H1 (cell line): ENCODE results near the gene ADD3. TPM values are rescaled to one million over a fixed set of nuclear protein-coding genes. Genes with fewer than 3 reads are reported as not detected.

Source experiments
- CTCF ChIA-PET: fragments of 300-600 bp; sonication (Branson Sonifier 250); formaldehyde crosslinking; loops from one replicate; lab custom pipeline; 2021; ENCODE audit not compliant: partially characterized antibody; lab: Charles Lee
- POLR2A ChIA-PET: fragments of 300-600 bp; sonication (Branson Sonifier 250); formaldehyde crosslinking; loops from one replicate; lab custom pipeline; 2021; ENCODE audit warnings: inconsistent platforms; ENCODE audit not compliant: partially characterized antibody; lab: Charles Lee
- DNase-seq, 2 experiments: peaks; one replicate each; pipeline versions ENCODE4 v3.0.0 to v3.0.0-alpha.2; 2010 to 2022; ENCODE audit warnings: low spot score in 2 of 2, low read depth in 1 of 2, mixed read lengths in 1 of 2
- FAIRE-seq: peaks from 2 replicates; lab custom pipeline; 2011; peaks lifted over from hg19 to GRCh38; lab: Jason Lieb, UNC
- H2AFZ ChIP-seq: 2 replicates; pipeline ENCODE4 v1.8.1; 2012; ENCODE audit warnings: low read length, inconsistent platforms
- H2AK5ac ChIP-seq: 2 replicates; pipeline ENCODE4 v1.6.1; 2013; ENCODE audit warnings: low read depth, low read length
- H2BK120ac ChIP-seq: replicated peaks from 2 replicates; pipeline ENCODE3; 2013; ENCODE audit warnings: low read depth, low read length, inconsistent platforms
- H2BK12ac ChIP-seq: 2 replicates; pipeline ENCODE4 v1.6.1; 2013; ENCODE audit warnings: low read depth, low read length
- H2BK15ac ChIP-seq: 2 replicates; pipeline ENCODE4 v1.6.1; 2013; ENCODE audit warnings: low read length
- H2BK20ac ChIP-seq: 2 replicates; pipeline ENCODE4 v1.6.1; 2013; ENCODE audit warnings: low read length
- H2BK5ac ChIP-seq: 2 replicates; pipeline ENCODE4 v1.6.1; 2013; ENCODE audit warnings: low read depth, low read length
- H3K14ac ChIP-seq: 2 replicates; pipeline ENCODE4 v1.6.1; 2013; ENCODE audit warnings: inconsistent platforms; ENCODE audit not compliant: insufficient read length
- H3K18ac ChIP-seq: 2 replicates; pipeline ENCODE4 v1.6.1; 2013; ENCODE audit warnings: low read length; ENCODE audit errors: extremely low read depth
- H3K23ac ChIP-seq: 2 replicates; pipeline ENCODE4 v1.6.1; 2013; ENCODE audit warnings: inconsistent platforms; ENCODE audit not compliant: insufficient read length
- H3K23me2 ChIP-seq: 2 replicates; pipeline ENCODE4 v1.6.1; 2013; ENCODE audit warnings: low read depth, low read length
- H3K27ac ChIP-seq: 2 replicates; pipeline ENCODE4 v1.6.1; 2011; ENCODE audit warnings: low read depth, low read length, inconsistent platforms
- H3K27me3 ChIP-seq, 4 experiments: replicated peaks in 1 of 4; 1 replicate in 1 of 4; 2 replicates in 3 of 4; pipeline versions ENCODE4 v1.6.1 to v1.8.1; 2011 to 2013; ENCODE audit warnings: low read length in 3 of 4, mild to moderate bottlenecking in 3 of 4, inconsistent platforms in 2 of 4, mixed read lengths in 2 of 4, moderate library complexity in 1 of 4; ENCODE audit not compliant: control insufficient read depth in 3 of 4, insufficient read depth in 3 of 4; ENCODE audit errors: extremely low read depth in 1 of 4
- H3K36me3 ChIP-seq, 4 experiments: 2 replicates each; pipeline versions ENCODE4 v1.6.1 to v1.8.1; 2011 to 2013; ENCODE audit warnings: mild to moderate bottlenecking in 4 of 4, low read length in 3 of 4, moderate library complexity in 2 of 4, control low read depth in 1 of 4, inconsistent platforms in 1 of 4; ENCODE audit not compliant: insufficient read depth in 4 of 4, control insufficient read depth in 2 of 4
- H3K4ac ChIP-seq: replicated peaks from 2 replicates; pipeline ENCODE3; 2013; ENCODE audit warnings: low read length, low read depth, mixed read lengths, inconsistent platforms; ENCODE audit not compliant: insufficient read length
- H3K4me1 ChIP-seq, 4 experiments: replicated peaks in 1 of 4; 1 replicate in 1 of 4; 2 replicates in 3 of 4; pipeline versions ENCODE4 v1.6.1 to v1.8.1; 2011 to 2013; ENCODE audit warnings: low read length in 3 of 4, inconsistent platforms in 2 of 4, mixed read lengths in 1 of 4; ENCODE audit not compliant: insufficient read depth in 4 of 4, control insufficient read depth in 3 of 4
- H3K4me2 ChIP-seq, 2 experiments: 2 replicates each; pipeline versions ENCODE4 v1.6.1 to v1.8.1; 2011 to 2013; ENCODE audit warnings: low read depth in 2 of 2, low read length in 2 of 2, control low read depth in 1 of 2, inconsistent platforms in 1 of 2, mild to moderate bottlenecking in 1 of 2; ENCODE audit not compliant: insufficient read depth in 1 of 2
- H3K4me3 ChIP-seq, 4 experiments: fragments of 200-600, 300-600 bp in 1 of 4; sonication (generic), shearing (Covaris generic), sonication (Bioruptor Twin) in 1 of 4; 2 replicates each; pipeline versions ENCODE4 v1.5.1 to v1.8.1; 2011 to 2016; ENCODE audit warnings: low read length in 4 of 4, low read depth in 3 of 4, control low read depth in 2 of 4, inconsistent platforms in 2 of 4, mild to moderate bottlenecking in 2 of 4, mixed read lengths in 1 of 4, moderate library complexity in 1 of 4; ENCODE audit not compliant: insufficient read depth in 2 of 4; ENCODE audit errors: extremely low read depth in 1 of 4
- H3K56ac ChIP-seq: replicated peaks from 2 replicates; pipeline ENCODE3; 2013; ENCODE audit warnings: low read depth, mild to moderate bottlenecking, mixed read lengths, low read length, inconsistent platforms; ENCODE audit not compliant: insufficient read length
- H3K79me1 ChIP-seq: 2 replicates; pipeline ENCODE4 v1.6.1; 2013; ENCODE audit warnings: low read depth, low read length, control low read depth
- H3K79me2 ChIP-seq, 2 experiments: 2 replicates each; pipeline versions ENCODE4 v1.6.1 to v1.8.1; 2012 to 2013; ENCODE audit warnings: low read length in 2 of 2, mild to moderate bottlenecking in 2 of 2, inconsistent platforms in 1 of 2; ENCODE audit not compliant: insufficient read depth in 2 of 2, control insufficient read depth in 1 of 2
- H3K9ac ChIP-seq, 4 experiments: replicated peaks in 1 of 4; 1 replicate in 1 of 4; 2 replicates in 3 of 4; pipeline versions ENCODE4 v1.6.1 to v1.8.1; 2011 to 2013; ENCODE audit warnings: low read depth in 3 of 4, low read length in 3 of 4, control low read depth in 2 of 4, mild to moderate bottlenecking in 2 of 4, moderate library complexity in 2 of 4, inconsistent platforms in 1 of 4; ENCODE audit errors: extremely low read depth in 1 of 4
- H3K9me3 ChIP-seq, 2 experiments: 2 replicates each; pipeline versions ENCODE4 v1.6.1 to v1.8.1; 2012 to 2013; ENCODE audit warnings: mild to moderate bottlenecking in 2 of 2, moderate library complexity in 2 of 2, control low read depth in 1 of 2, inconsistent platforms in 1 of 2, low read depth in 1 of 2, low read length in 1 of 2, mixed read lengths in 1 of 2; ENCODE audit not compliant: insufficient read depth in 2 of 2
- H4K20me1 ChIP-seq, 2 experiments: replicated peaks in 1 of 2; 2 replicates each; pipeline versions ENCODE3 to v1.8.1; 2011 to 2013; ENCODE audit warnings: inconsistent platforms in 2 of 2, low read length in 2 of 2, mild to moderate bottlenecking in 1 of 2; ENCODE audit not compliant: insufficient read depth in 2 of 2, control insufficient read depth in 1 of 2
- H4K5ac ChIP-seq: 2 replicates; pipeline ENCODE4 v1.6.1; 2013; ENCODE audit warnings: low read length, low read depth, mixed read lengths, inconsistent platforms; ENCODE audit not compliant: insufficient read length
- H4K8ac ChIP-seq: 2 replicates; pipeline ENCODE4 v1.8.0; 2013; ENCODE audit warnings: mild to moderate bottlenecking, moderate library complexity, low read length, inconsistent platforms; ENCODE audit not compliant: insufficient read depth; ENCODE audit errors: extremely low read depth
- H4K91ac ChIP-seq: replicated peaks from 2 replicates; pipeline ENCODE3; 2013; ENCODE audit warnings: low read length, mixed read lengths, inconsistent platforms; ENCODE audit not compliant: insufficient read length
- CBX5 ChIP-seq: fragments of 300-800, 300-1000 bp; sonication (generic); IDR thresholded peaks from 2 replicates; pipeline ENCODE4 v1.7.1; 2016; ENCODE audit warnings: antibody characterized with exemption, low read length, low read depth
- GABPA ChIP-seq: IDR thresholded peaks from 2 replicates; pipeline ENCODE4 v1.6.1; 2011; ENCODE audit warnings: mild to moderate bottlenecking, low read length, moderate library complexity, borderline replicate concordance; ENCODE audit not compliant: insufficient read depth
- SP2 ChIP-seq: IDR thresholded peaks from 2 replicates; pipeline ENCODE4 v1.6.1; 2012; ENCODE audit warnings: mild to moderate bottlenecking, low read length, inconsistent platforms
- WGBS, 2 experiments: shearing (Covaris generic) in 1 of 2; methylation state at CpG; one replicate each; pipeline versions ENCODE4 v1.1.6 to v1.1.7; 2013 to 2015; ENCODE audit warnings: low lambda C conversion rate in 2 of 2, mixed read lengths in 2 of 2, inconsistent platforms in 1 of 2, low coverage in 1 of 2, missing lambda C conversion rate in 1 of 2; ENCODE audit not compliant: insufficient replicate concordance in 2 of 2, insufficient coverage in 1 of 2, insufficient read length in 1 of 2; ENCODE audit errors: extremely low coverage in 1 of 2, missing lambda C conversion rate in 1 of 2; 5-methylcytosine and 5-hydroxymethylcytosine counted together
- polyA plus RNA-seq, 7 experiments: library from polyadenylated mRNA; depleted of rRNA in 3 of 7; stranded (reverse) in 5 of 7; unstranded in 2 of 7; fragments of >200 nt in 5 of 7; fragments of 200-250 nt in 2 of 7; gene quantifications; 1 replicate in 5 of 7; 2 replicates in 1 of 7; 4 replicates in 1 of 7; pipeline versions ENCODE4 v1.2.1 to v1.2.3, GENCODE V29; 2011 to 2013; ENCODE audit warnings: missing spikeins in 2 of 7, mixed read lengths in 2 of 7
- total RNA-seq: library from RNA; stranded (reverse); fragmentation: NEBNext Ultra II Directional; extraction: Animal tissue kit (Norgen Biotek cat#: 25700); gene quantifications from 2 replicates; pipeline ENCODE4 v1.2.1, GENCODE V29; 2021

Gene ADD3
- total and polyA plus RNA-seq, 2 of the 8 experiments (the other 6 are each of a cell fraction or from before 2014, with no cell fraction given): 44.7 to 85.6 TPM

- H3K4me3 ChIP-seq: no peak overlapping the region
- H3K4me1 ChIP-seq: peaks cover 0 to 1% (median 0%) of the 10 kb centered on the region in 4 experiments; a peak in 3 of 7 replicates
- H2BK20ac ChIP-seq: no peak overlapping the region
- no peaks in the 10 kb centered on the region for H3K36me3 ChIP-seq
- no peak overlapping the region for H2BK5ac ChIP-seq
- no peak overlapping the region for H4K91ac ChIP-seq
- FAIRE-seq (no peak), DNase-seq (no peak)
- H3K4me2 ChIP-seq: no peak overlapping the region
- H2BK15ac ChIP-seq: no peak overlapping the region
- no peaks in the 10 kb centered on the region for H3K23me2 ChIP-seq
- H3K4ac ChIP-seq: no peak overlapping the region
- H3K27me3 ChIP-seq: no peaks in the 10 kb centered on the region
- no peak overlapping the region for H2AFZ ChIP-seq
- no peaks in the 10 kb centered on the region for H3K79me1 ChIP-seq
- H3K79me2 ChIP-seq: peaks cover 0 to 79% of the 10 kb centered on the region in 2 experiments; a peak in 3 of 4 replicates
- H3K23ac ChIP-seq: no peak overlapping the region
- H4K5ac ChIP-seq: no peak overlapping the region
- no peak overlapping the region for H2AK5ac ChIP-seq
- H3K9me3 ChIP-seq: no peaks in the 10 kb centered on the region
- no peak overlapping the region for H2BK120ac ChIP-seq
- no peak overlapping the region for H3K9ac ChIP-seq
- no peak overlapping the region for H2BK12ac ChIP-seq
- H4K8ac ChIP-seq: no peak overlapping the region
- no peak overlapping the region for H3K18ac ChIP-seq
- TF ChIP-seq GABPA (no peak), SP2 (no peak), CBX5 (no peak)
- no peak overlapping the region for H3K14ac ChIP-seq
- 89% methylated on average over 2 of the region's 2 CpGs; no CpG with 5 or more reads in 1 of the 2 experiments for WGBS, 2 experiments
- peaks cover 3 to 7% of the 10 kb centered on the region in 2 experiments for H4K20me1 ChIP-seq
- ChIA-PET CTCF (interaction anchor here (0.6 to 4.9 kb wide), 26 partner anchors 11 to 154 kb away, joined by 3 to 37 read pairs (median 4); no protein-coding TSS in a partner anchor), POLR2A (no interaction called here)
- no peak overlapping the region for H3K56ac ChIP-seq
- H3K27ac ChIP-seq: no peak overlapping the region
Observed at GRCh38 chr10:110034596-110034995, 26.8 kb downstream of the ADD3 start.
